ENCODE measurements around the gene RNU6-9. TPM values are rescaled to one million over a fixed set of nuclear protein-coding genes. Genes with fewer than 3 reads are reported as not detected.

The RNU6-9 gene
- total RNA-seq, 1 experiment from 2014 or later = not detected

- no peaks in the 10 kb centered on the region for H3K9me3 ChIP-seq (ENCODE audit: control insufficient read depth, insufficient read depth, low read depth, low read length)
- TSS peak; percentile 70 for BruUV-seq (replicated peaks)
- TF ChIP-seq SIN3A (IDR thresholded peaks at IDR 0.05; ENCODE audit: borderline replicate concordance, insufficient read depth, low read depth, low read length) (no peak), REST (IDR thresholded peaks at IDR 0.05; ENCODE audit: insufficient read depth in 1 of 2, low read depth in 2 of 2, low read length in 1 of 2) (no peak), POLR2AphosphoS5 (IDR thresholded peaks at IDR 0.05; ENCODE audit: low read depth, low read length) (no peak), TCF7L2 (IDR thresholded peaks at IDR 0.05; ENCODE audit: low read depth, low read length) (no peak)
- TF ChIP-seq, protein P1, sequence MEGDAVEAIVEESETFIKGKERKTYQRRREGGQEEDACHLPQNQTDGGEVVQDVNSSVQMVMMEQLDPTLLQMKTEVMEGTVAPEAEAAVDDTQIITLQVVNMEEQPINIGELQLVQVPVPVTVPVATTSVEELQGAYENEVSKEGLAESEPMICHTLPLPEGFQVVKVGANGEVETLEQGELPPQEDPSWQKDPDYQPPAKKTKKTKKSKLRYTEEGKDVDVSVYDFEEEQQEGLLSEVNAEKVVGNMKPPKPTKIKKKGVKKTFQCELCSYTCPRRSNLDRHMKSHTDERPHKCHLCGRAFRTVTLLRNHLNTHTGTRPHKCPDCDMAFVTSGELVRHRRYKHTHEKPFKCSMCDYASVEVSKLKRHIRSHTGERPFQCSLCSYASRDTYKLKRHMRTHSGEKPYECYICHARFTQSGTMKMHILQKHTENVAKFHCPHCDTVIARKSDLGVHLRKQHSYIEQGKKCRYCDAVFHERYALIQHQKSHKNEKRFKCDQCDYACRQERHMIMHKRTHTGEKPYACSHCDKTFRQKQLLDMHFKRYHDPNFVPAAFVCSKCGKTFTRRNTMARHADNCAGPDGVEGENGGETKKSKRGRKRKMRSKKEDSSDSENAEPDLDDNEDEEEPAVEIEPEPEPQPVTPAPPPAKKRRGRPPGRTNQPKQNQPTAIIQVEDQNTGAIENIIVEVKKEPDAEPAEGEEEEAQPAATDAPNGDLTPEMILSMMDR (IDR thresholded peaks at IDR 0.05) = no peak
- ChIA-PET POLR2A (no interaction called here), CTCF (no interaction called here)
- DNase-seq (ENCODE audit: low read depth, low spot score) (no peak), ATAC-seq (no peak)
- H3K36me3 ChIP-seq (ENCODE audit: control insufficient read depth, insufficient read depth, low read length) = no peaks in the 10 kb centered on the region
- in situ Hi-C loops (cut with HindIII; ENCODE audit: low pct_unique_long_range_greater_than_20kb, low sequenced_read_pairs) (no loop called here), intact Hi-C loops (cut with micrococcal nuclease; ENCODE audit: unreplicated experiment) (no loop called here)
- H3K27me3 ChIP-seq (ENCODE audit: control insufficient read depth, insufficient read depth, low read length) = no peaks in the 10 kb centered on the region
- no peak overlapping the region for H3K27ac ChIP-seq (ENCODE audit: low read length)
- H3K4me3 ChIP-seq (ENCODE audit: low read depth in 2 of 2, low read length in 2 of 2) = no peak overlapping the region
- H3K4me1 ChIP-seq (ENCODE audit: control insufficient read depth, insufficient read depth, low read length) = no peaks in the 10 kb centered on the region
These were observed 4.5 kb upstream of the RNU6-9 start for GRCh38 chr19:888581-889385.

GRCh38 chr19:889662-890295 is 3.5 kb upstream of the RNU6-9 start:
- in situ Hi-C loops (cut with HindIII; ENCODE audit: low pct_unique_long_range_greater_than_20kb, low sequenced_read_pairs) = no loop called here
- H3K4me3 ChIP-seq (ENCODE audit: low read depth in 2 of 2, low read length in 2 of 2) = no peak overlapping the region
- DNase-seq (ENCODE audit: low read depth, low spot score) (no peak), ATAC-seq (no peak)
- TF ChIP-seq REST (IDR thresholded peaks at IDR 0.05; ENCODE audit: insufficient read depth in 1 of 2, low read depth in 2 of 2, low read length in 1 of 2) (no peak), POLR2AphosphoS5 (IDR thresholded peaks at IDR 0.05; ENCODE audit: low read depth, low read length) (no peak), SIN3A (IDR thresholded peaks at IDR 0.05; ENCODE audit: borderline replicate concordance, insufficient read depth, low read depth, low read length) (no peak)
- TF ChIP-seq, protein P1 (IDR thresholded peaks at IDR 0.05) = no peak
- no peaks in the 10 kb centered on the region for H3K4me1 ChIP-seq (ENCODE audit: control insufficient read depth, insufficient read depth, low read length)
- no peak overlapping the region for H3K27ac ChIP-seq (ENCODE audit: low read length)
- POLR2A ChIA-PET = no interaction called here
- H3K9me3 ChIP-seq (ENCODE audit: control insufficient read depth, insufficient read depth, low read depth, low read length) = no peaks in the 10 kb centered on the region
- no TSS peak for BruUV-seq (replicated peaks)
- intact Hi-C loops (cut with micrococcal nuclease; ENCODE audit: unreplicated experiment) = no loop called here
- no peaks in the 10 kb centered on the region for H3K36me3 ChIP-seq (ENCODE audit: control insufficient read depth, insufficient read depth, low read length)
- H3K27me3 ChIP-seq (ENCODE audit: control insufficient read depth, insufficient read depth, low read length) = no peaks in the 10 kb centered on the region
- CTCF ChIA-PET = no interaction called here
